Fibroblast of skin of right biceps (primary cell): ENCODE data around the gene GPAT3.
"Not testable (repeated sequence)": the region's sequence is repeated elsewhere in the genome, so short reads cannot be mapped to it uniquely, and the experiment has no call there.

ENCODE experiments used
- DNase-seq: peaks from one replicate; pipeline ENCODE4 v3.0.0-alpha.2; 2013

GPAT3 gene

GRCh38 chr4:83535520-83536361, at the start of gene GPAT3:
GPAT3 (plus strand) TSS chr4:83536108; CDS start chr4:83536623, 515 bp downstream.
- DNase-seq, result peak; percentile 54

- no peak for DNase-seq
Observed at GRCh38 chr4:83486457-83487129, 49.3 kb upstream of the GPAT3 start.

GRCh38 chr4:83489711-83490326, 46.1 kb upstream of the GPAT3 start:
- no peak for DNase-seq

- peak; percentile 28 for DNase-seq
Observed at GRCh38 chr4:83490876-83491450, 44.9 kb upstream of the GPAT3 start.

GRCh38 chr4:83496085-83496917, 39.6 kb upstream of the GPAT3 start:
- not testable (repeated sequence) for DNase-seq

GRCh38 chr4:83498187-83498586, 37.7 kb upstream of the GPAT3 start:
- DNase-seq, result no peak

GRCh38 chr4:83501671-83502070, 34.2 kb upstream of the GPAT3 start:
- not testable (repeated sequence) for DNase-seq

- DNase-seq, result no peak
Observed at GRCh38 chr4:83503974-83504373, 31.9 kb upstream of the GPAT3 start.

- no peak for DNase-seq
Observed at GRCh38 chr4:83504503-83504902, 31.4 kb upstream of the GPAT3 start.

GRCh38 chr4:83504996-83505395, 30.9 kb upstream of the GPAT3 start:
- DNase-seq, result no peak

GRCh38 chr4:83509156-83509585, 26.7 kb upstream of the GPAT3 start:
- DNase-seq, result peak; percentile 42

GRCh38 chr4:83510442-83510841, 25.5 kb upstream of the GPAT3 start:
- DNase-seq, result no peak

- DNase-seq, result peak; percentile 65
Observed at GRCh38 chr4:83516042-83516772, 19.7 kb upstream of the GPAT3 start.

GRCh38 chr4:83522239-83522638, 13.7 kb upstream of the GPAT3 start:
- DNase-seq, result no peak

GRCh38 chr4:83527671-83528070, 8.2 kb upstream of the GPAT3 start:
- DNase-seq, result no peak

- no peak for DNase-seq
Observed at GRCh38 chr4:83536362-83537272, 709 bp downstream of the GPAT3 start.

- DNase-seq, result no peak
Observed at GRCh38 chr4:83542225-83542624, 6.3 kb downstream of the GPAT3 start.

- DNase-seq, result no peak
Observed at GRCh38 chr4:83546786-83547185, 10.9 kb downstream of the GPAT3 start.

- peak; percentile 96 for DNase-seq
Observed at GRCh38 chr4:83548151-83548905, 12.4 kb downstream of the GPAT3 start.

- DNase-seq, result peak; percentile 72
Observed at GRCh38 chr4:83552083-83552482, 16.2 kb downstream of the GPAT3 start.
